GM21529 (cell line): ENCODE measurements around the gene SPAG6.
"Not testable (repeated sequence)": the region's sequence is repeated elsewhere in the genome, so short reads cannot be mapped to it uniquely, and the experiment has no call there.

Experiments
- ATAC-seq: cut with Tn5 transposase; IDR thresholded peaks from one replicate; pipeline ENCODE4 v1.9.1; 2021; ENCODE audit not compliant: unreplicated experiment

Gene SPAG6

DNA sequence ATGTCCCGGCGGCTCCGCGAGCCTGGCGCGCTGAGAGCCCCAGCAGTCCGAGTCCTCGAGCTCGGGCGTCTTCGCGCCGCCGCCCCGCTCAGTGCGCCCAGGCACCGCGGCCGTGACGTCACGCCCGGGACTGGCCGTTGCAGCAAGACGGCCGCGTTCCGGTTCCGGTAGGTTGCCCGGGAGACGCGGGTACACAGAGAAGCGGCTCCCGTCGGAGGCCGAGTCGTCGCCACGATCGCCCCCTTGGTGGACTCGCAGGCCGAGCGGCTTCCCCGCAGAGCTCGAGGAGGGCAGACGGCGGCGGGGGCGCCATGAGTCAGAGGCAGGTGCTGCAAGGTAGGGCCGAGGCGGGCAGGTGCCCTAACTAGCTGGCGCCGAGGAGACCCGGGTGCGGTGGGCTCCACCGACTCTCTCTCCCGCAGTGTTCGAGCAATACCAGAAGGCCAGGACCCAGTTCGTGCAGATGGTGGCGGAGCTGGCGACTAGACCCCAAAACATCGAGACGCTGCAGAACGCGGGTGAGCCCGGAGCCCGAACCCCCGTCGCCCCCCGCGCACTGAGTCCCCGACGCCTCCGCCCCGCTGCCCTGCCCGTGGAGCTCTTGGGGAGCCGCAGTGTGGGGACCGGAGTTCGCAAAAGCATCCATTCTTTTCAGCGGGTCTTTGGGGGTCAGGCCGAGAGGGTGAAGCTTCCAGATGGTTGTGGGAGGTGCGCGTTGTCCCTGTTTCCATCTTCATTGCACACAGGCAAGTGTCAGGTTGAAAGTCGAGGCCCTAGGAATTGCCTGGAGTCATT is at the start of gene SPAG6:
TSS of gene SPAG6 (plus strand) at position 196 of the 795 bp plus-strand sequence. CDS start at position 312, 116 bp downstream.
- no peak for ATAC-seq

- ATAC-seq, result no peak
Measured at GRCh38 chr10:22301193-22301592, 44.1 kb upstream of the SPAG6 start.

- no peak for ATAC-seq
Measured at GRCh38 chr10:22303461-22303860, 41.8 kb upstream of the SPAG6 start.

GRCh38 chr10:22305721-22306120 is 39.6 kb upstream of the SPAG6 start:
- ATAC-seq, result no peak

DNA sequence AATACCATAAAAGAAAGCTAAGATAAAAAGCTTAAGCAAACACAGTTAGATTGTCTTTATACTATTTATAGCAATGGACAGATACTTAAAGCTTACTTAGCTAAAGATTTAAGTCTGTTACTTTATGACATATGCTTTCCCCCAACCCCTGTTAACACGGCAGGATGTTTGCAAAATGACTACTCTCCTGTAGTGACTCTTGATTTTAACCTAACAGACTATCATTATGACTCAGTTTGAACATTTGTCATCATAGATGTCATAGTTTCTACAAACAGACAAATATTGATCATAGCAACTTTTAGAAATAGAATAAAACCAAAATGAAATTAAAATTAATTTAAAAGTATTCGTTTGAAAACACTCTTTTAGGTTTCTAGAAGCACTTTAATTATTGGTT is 36.9 kb upstream of the SPAG6 start:
- peak; percentile 96 for ATAC-seq

DNA sequence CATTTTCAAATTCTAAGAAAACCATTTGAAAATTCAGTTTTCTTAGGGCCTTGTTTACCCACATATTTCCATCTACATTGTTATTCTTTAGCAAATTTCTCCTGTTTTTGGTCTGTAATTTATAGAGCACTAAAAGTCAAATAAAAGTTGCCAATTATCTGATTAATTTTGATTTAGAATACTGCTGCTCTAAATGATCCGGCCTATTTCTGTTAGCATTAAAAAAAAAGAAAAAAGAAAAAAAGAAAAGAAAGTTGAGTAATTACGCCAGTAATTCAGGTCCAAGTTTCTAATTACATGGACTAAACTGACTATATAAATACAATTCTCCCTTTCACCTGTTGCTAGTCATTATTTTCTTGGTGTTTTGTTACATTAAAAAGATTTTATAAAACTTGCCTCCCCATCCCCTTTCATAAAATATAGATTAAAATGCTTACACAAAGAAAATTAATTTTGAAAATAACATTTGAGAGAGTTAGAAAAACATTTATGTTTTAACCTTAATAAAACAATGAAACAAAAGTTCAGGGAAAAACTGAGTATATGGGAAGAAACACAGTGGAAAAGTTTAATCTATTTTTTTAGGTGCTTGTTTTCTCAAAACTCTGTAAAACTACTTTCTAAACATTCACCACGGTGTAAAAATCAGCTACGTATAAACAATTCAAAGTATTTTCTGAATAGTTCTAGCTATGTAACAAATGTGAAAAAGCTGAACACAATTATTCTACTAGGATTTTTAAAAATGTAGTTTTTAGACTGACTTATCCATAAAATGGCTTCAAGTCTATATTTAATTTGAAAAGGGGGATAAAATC is 35.9 kb upstream of the SPAG6 start:
- no peak for ATAC-seq

GRCh38 chr10:22310012-22310411 is 35.3 kb upstream of the SPAG6 start:
- ATAC-seq, result not testable (repeated sequence)

- no peak for ATAC-seq
Measured at GRCh38 chr10:22310928-22311327, 34.4 kb upstream of the SPAG6 start.

DNA sequence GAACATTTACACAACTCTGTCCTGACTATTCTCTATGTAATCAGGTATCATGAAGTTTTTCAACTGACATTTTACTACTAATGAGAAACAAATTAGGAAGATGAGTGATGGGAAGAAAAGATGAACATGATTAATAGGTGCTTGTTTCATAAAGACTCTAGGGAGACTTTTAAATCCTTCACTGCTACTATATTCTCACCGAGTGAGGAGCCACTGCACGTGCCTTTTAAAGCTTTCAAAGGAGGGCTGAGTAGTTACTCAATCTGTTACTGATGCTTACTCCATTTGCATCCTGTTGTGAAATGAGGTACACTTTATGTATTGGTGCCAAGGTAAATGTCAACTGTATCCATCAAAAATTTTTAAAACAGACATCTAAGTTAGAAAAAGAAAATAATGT is 30.4 kb upstream of the SPAG6 start:
- ATAC-seq, result no peak

DNA sequence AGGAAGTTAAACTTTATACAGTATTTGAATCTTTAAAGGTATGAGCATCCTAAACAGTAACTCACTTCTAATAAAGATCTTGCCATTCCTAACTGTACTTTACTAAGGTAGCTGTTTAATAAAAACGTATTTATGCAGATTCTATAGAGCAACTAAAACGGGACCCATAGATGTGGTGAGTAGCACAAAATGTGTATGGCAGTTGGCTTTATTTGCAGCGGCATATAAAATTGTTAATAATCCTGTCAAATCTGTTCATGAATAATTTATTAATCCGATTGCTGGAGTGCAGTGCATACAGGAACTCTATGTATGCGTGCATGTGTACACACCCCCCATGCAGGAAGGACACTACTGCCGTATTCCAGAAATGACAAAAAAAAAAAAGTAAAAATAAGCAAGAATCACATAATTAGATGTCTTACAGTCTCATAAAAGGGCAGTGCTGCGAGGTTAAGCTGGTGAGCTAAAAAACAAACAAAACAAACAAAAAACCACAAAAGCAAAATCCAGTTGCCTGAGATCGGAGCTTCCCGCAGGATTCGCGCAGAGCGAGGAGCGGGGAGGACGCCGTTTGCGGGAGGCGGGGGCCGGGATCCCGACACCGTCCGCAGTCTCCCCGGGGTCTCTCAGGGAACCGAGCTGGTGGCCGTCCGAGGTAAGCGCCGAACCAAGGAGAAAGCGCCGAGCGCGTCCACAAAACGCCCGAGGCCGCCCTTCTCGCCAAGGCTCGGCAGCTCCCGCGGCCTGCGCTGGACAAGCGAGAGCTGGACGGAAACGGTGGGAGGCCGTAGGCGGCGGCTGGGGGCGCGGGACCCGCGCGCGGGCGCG is 29.6 kb upstream of the SPAG6 start:
- ATAC-seq, result peak; percentile 25

DNA sequence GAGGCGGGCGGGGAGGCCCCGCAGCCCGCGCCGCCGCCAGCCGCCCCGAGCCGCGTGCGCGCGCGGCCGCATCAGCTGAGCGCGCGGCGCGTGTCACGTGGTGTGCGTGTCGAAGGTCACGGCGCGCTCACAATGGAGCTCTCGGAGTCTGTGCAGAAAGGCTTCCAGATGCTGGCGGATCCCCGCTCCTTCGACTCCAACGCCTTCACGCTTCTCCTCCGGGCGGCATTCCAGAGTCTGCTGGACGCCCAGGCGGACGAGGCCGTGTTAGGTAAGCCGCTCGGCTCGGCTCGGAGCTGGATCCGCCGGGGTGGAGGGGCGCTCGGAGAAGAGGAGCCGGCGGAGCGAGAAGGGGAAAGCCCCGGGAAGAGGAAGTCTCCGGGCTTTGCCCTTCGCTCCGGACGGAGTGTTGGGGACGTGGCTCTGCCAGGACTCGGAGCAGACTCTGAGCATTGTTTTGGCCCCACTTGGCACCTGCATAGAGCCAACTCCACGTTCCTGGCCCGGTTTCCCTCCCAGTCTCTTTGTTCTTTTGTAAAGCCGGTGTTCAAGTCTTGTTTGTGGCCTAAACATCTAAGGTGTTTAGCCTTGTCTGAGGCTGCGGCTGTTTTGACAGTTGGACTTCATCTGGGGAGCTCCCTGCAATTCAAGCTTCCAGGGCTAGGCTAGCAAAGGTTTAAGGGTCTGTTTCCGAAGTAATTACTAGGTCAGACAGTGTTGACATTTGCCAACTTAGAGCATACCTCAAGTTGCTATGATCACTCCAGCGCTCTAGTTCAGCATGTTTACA is 28.8 kb upstream of the SPAG6 start, which contains the start of gene COMMD3:
TSS of gene COMMD3 (plus strand) at position 103 of the 790 bp plus-strand sequence. CDS start at position 133, 30 bp downstream.
- ATAC-seq, result peak; percentile 66

GRCh38 chr10:22317076-22317370 is 28.3 kb upstream of the SPAG6 start:
- ATAC-seq, result peak; percentile 29

DNA sequence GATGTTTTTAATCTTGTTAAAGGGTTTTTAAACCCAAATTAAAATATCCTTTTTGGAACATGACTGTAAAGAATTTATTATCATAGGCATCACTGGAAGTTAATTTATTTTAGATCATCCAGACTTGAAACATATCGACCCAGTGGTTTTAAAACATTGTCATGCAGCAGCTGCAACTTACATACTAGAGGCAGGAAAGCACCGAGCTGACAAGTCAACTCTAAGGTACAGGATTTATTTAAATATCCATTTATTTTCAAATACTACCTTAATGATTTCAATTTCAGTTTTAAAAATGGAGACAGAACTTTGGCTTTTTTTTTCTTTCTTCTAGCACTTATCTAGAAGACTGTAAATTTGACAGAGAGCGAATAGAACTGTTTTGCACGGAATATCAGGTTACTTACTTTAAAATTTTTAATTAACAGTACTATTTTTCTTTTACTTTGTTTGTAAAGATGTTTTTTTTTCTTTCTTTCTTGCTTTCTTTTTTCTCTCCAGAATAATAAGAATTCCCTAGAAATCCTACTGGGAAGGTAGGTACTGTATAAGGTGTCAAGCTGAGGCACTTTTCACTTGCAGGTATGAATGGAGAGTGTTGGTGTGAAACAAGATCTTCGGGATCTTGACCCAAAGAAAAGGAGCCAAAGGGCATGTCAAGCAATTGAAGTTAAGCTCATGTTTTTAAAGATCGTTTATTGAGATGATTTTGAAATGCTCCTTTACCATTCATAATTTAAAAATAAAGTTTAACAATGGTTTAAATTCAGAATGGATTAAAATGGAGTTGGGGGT is 27.3 kb upstream of the SPAG6 start:
- ATAC-seq, result no peak

DNA sequence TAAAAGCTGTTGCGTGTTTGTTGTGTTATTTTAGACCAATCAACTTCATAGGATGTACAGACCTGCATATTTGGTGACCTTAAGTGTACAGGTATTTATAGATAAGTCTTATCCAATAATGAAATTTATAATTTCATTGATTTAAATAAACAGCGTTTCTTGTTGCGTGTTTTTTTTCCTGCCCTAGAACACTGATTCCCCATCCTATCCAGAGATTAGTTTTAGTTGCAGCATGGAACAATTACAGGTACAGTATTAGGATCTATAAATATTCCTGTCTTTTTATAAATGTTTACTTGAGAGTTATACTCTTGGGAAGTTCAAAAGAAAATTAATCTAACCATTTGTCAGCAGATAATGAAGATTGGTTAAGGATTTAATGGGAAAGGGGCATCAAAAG is 26.5 kb upstream of the SPAG6 start:
- ATAC-seq, result no peak

GRCh38 chr10:22319547-22319979 is 25.7 kb upstream of the SPAG6 start:
- ATAC-seq, result no peak

- no peak for ATAC-seq
Measured at GRCh38 chr10:22319980-22320558, 25.2 kb upstream of the SPAG6 start.

DNA sequence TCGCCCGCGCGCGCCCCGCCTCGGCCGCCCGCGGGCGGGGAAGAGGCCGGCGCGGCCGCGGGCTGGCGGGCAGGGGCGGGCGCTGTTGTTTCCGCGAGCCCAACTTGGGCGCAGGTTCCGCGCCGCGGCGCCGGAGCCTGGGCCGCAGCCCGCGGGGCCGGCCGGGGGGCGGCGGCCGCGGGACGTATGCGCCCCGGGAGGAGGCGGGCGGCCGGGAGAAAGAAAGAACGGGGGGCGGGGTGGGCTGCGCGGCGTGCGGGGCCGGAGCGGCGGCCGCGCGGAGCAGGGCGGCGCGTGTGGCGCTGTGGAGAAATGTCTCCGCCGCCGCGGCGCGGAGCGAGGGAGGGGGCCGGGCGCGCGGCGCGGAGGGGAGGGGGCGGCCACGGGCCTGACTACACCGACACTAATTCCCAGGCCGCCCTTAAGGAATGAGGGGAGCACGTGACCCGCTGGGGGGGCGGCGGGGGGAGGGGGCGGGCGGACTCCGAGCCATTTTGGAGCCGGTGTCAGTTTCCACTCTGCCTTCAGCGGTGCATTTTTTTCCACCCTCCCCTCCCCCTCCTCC is 24.6 kb upstream of the SPAG6 start, which contains the start of gene BMI1:
TSS of gene BMI1 (plus strand) at position 509 of the 565 bp plus-strand sequence. CDS start 5,351 bp downstream, outside the sequence.
- ATAC-seq, result peak; percentile 13

DNA sequence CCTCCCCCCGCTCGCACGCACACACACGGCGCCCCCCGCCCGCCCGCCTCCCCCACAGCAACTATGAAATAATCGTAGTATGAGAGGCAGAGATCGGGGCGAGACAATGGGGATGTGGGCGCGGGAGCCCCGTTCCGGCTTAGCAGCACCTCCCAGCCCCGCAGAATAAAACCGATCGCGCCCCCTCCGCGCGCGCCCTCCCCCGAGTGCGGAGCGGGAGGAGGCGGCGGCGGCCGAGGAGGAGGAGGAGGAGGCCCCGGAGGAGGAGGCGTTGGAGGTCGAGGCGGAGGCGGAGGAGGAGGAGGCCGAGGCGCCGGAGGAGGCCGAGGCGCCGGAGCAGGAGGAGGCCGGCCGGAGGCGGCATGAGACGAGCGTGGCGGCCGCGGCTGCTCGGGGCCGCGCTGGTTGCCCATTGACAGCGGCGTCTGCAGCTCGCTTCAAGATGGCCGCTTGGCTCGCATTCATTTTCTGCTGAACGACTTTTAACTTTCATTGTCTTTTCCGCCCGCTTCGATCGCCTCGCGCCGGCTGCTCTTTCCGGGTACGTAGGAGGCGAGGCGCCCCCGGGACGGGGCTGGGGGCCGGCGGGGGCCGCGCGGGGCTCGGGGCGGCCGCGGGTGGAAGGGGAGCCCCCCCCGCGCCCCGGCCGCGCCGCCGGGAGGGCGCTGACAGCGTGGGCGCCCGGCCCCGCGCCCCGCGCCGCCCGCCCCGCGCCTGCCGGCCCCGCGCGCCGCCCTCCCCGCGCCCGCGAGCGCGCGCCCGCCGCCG is 24.0 kb upstream of the SPAG6 start:
- no peak for ATAC-seq
